Tibial nerve (tissue), 4 donors: Measurements from ENCODE around the gene TRMT13. TPM values are rescaled to one million over a fixed set of nuclear protein-coding genes. Genes with fewer than 3 reads are reported as not detected.

Experiments used
- DNase-seq, 2 donors: peaks; one replicate each; pipeline ENCODE4 v3.0.0-alpha.2; 2019; ENCODE audit warnings: low spot score in 2 of 2
- H3K27ac ChIP-seq, 4 donors: fragments of 200-600 bp; sonication (generic) in 3 of 4; one replicate each; pipeline ENCODE4 v1.5.1; 2017 to 2019; ENCODE audit warnings: mild to moderate bottlenecking in 1 of 4
- H3K27me3 ChIP-seq, 2 donors: fragments of 200-600 bp; sonication (generic) in 1 of 2; one replicate each; pipeline versions ENCODE4 v1.5.1 to v1.6.0; 2017 to 2019
- H3K36me3 ChIP-seq, 3 donors: fragments of 200-600 bp; sonication (generic); one replicate each; pipeline ENCODE4 v1.5.1; 2018 to 2019
- H3K4me1 ChIP-seq, 4 donors: fragments of 200-600 bp; sonication (generic) in 3 of 4; one replicate each; pipeline ENCODE4 v1.5.1; 2017 to 2019
- H3K4me3 ChIP-seq, 4 donors: fragments of 200-600 bp; sonication (generic) in 3 of 4; one replicate each; pipeline ENCODE4 v1.5.1; 2017 to 2019; ENCODE audit warnings: mild to moderate bottlenecking in 1 of 4, moderate library complexity in 1 of 4
- H3K9me3 ChIP-seq, 4 donors: fragments of 200-600 bp; sonication (generic) in 3 of 4; one replicate each; pipeline ENCODE4 v1.5.1; 2017 to 2019
- CTCF ChIP-seq, 5 experiments: fragments of 200-600 bp in 3 of 5; fragments of 450-650 bp in 2 of 5; sonication (generic) in 3 of 5; IDR thresholded peaks; one replicate each; pipeline ENCODE4 v1.5.1; 2016 to 2019; ENCODE audit warnings: antibody characterized with exemption in 5 of 5, mild to moderate bottlenecking in 3 of 5, moderate library complexity in 2 of 5
- EP300 ChIP-seq, 2 donors: sonication (generic); formaldehyde crosslinking; IDR thresholded peaks; one replicate each; pipeline ENCODE4 v1.6.1; 2017; ENCODE audit warnings: antibody characterized with exemption in 2 of 2, mild to moderate bottlenecking in 1 of 2
- POLR2A ChIP-seq, 2 donors: fragments of 450-650 bp; IDR thresholded peaks; one replicate each; pipeline ENCODE4 v1.6.1; 2017; ENCODE audit warnings: antibody characterized with exemption in 2 of 2, mild to moderate bottlenecking in 2 of 2, moderate library complexity in 2 of 2
- WGBS, 2 donors: methylation state at CpG; one replicate each; pipeline ENCODE4 v1.1.5; 2018; 5-methylcytosine and 5-hydroxymethylcytosine counted together
- total RNA-seq, 4 donors: library from RNA; depleted of rRNA; stranded (reverse); fragments of >200 nt; gene quantifications; one replicate each; pipeline ENCODE4 v1.1.0, GENCODE V29; 2016

TRMT13 gene
- total RNA-seq, 4 donors from 2014 or later = 10.2 to 33.0 (median 16.2) TPM

- H3K27ac ChIP-seq = no peak overlapping the region
- no peaks in the 10 kb centered on the region for H3K9me3 ChIP-seq
- H3K27me3 ChIP-seq = no peaks in the 10 kb centered on the region
- no peak overlapping the region for H3K4me3 ChIP-seq
- WGBS, 2 donors = 88 to 89% methylated on average over 4 of the region's 4 CpGs
- H3K36me3 ChIP-seq = peaks cover 0 to 96% (median 17%) of the 10 kb centered on the region in 3 donors
- TF ChIP-seq EP300 (IDR thresholded peaks at IDR 0.05) (no peak), POLR2A (IDR thresholded peaks at IDR 0.05) (no peak), CTCF (IDR thresholded peaks at IDR 0.05) (no peak)
- DNase-seq = no peak
- peaks cover 0 to 3% (median 0%) of the 10 kb centered on the region in 4 donors for H3K4me1 ChIP-seq
Observed at GRCh38 chr1:100141192-100141591, 8.2 kb downstream of the TRMT13 start.

DNA sequence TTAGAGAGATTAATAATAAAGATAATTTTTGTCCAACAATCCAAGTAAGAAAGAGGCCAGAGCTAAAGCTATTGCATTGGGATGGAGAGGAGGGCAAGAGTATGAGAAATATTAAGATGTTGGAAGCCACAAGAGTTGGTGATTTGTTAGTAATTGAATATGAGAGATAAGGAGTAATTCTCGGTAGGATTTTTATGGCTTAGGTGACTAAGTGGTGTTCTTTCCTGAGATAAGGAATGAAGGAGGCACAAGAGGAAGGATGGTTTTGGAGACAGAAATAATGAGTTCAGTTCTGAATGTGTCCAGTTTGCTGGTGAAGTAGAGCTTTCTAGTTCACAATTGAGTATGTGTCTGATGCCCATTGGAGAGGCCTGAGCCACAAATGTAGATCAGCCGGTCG is 9.4 kb downstream of the TRMT13 start:
- DNase-seq = no peak
- H3K27ac ChIP-seq = no peak overlapping the region
- no peaks in the 10 kb centered on the region for H3K4me1 ChIP-seq
- no peak overlapping the region for H3K4me3 ChIP-seq
- TF ChIP-seq CTCF (IDR thresholded peaks at IDR 0.05) (no peak), POLR2A (IDR thresholded peaks at IDR 0.05) (no peak), EP300 (IDR thresholded peaks at IDR 0.05) (no peak)
- no peaks in the 10 kb centered on the region for H3K27me3 ChIP-seq
- no peaks in the 10 kb centered on the region for H3K9me3 ChIP-seq
- 84% methylated on average over 3 of the region's 3 CpGs for WGBS, 2 donors
- peaks cover 0 to 100% (median 17%) of the 10 kb centered on the region in 3 donors for H3K36me3 ChIP-seq

GRCh38 chr1:100145116-100145515 is 12.2 kb downstream of the TRMT13 start:
- no peaks in the 10 kb centered on the region for H3K9me3 ChIP-seq
- H3K27me3 ChIP-seq = no peaks in the 10 kb centered on the region
- TF ChIP-seq EP300 (IDR thresholded peaks at IDR 0.05) (no peak), CTCF (IDR thresholded peaks at IDR 0.05) (no peak), POLR2A (IDR thresholded peaks at IDR 0.05) (no peak)
- H3K36me3 ChIP-seq = peaks cover 0 to 98% (median 13%) of the 10 kb centered on the region in 3 donors
- 85 to 89% methylated on average over 3 of the region's 3 CpGs for WGBS, 2 donors
- H3K27ac ChIP-seq = no peak overlapping the region
- no peak for DNase-seq
- H3K4me3 ChIP-seq = no peak overlapping the region
- H3K4me1 ChIP-seq = no peaks in the 10 kb centered on the region

GRCh38 chr1:100146958-100147357 is 14.0 kb downstream of the TRMT13 start:
- 95 to 98% methylated on average over 1 of the region's 1 CpG for WGBS, 2 donors
- no peak overlapping the region for H3K4me3 ChIP-seq
- no peaks in the 10 kb centered on the region for H3K4me1 ChIP-seq
- H3K9me3 ChIP-seq = no peaks in the 10 kb centered on the region
- peaks cover 0 to 91% (median 9%) of the 10 kb centered on the region in 3 donors for H3K36me3 ChIP-seq
- no peaks in the 10 kb centered on the region for H3K27me3 ChIP-seq
- no peak overlapping the region for H3K27ac ChIP-seq
- no peak for DNase-seq
- TF ChIP-seq CTCF (IDR thresholded peaks at IDR 0.05) (no peak), POLR2A (IDR thresholded peaks at IDR 0.05) (no peak), EP300 (IDR thresholded peaks at IDR 0.05) (no peak)

DNA sequence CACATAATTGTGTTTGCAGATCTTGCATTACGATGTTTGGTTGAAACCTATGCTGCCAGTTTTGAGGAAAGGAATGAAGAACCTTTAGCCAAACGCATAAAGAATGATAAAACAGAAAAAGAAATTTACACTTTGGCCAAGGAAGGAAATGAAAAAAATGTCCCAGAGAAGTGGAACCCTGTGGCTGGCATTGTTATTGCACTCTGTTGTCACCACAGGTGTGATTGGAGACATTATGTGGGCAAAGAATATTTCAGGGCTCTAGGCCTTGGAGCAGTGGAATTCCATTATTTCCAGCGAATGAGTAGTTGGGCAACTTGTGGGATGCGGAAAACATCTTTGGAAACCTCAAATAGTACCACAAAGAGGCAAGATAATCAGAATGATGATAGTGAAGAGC is 14.9 kb downstream of the TRMT13 start:
- Histone ChIP-seq H3K27me3 (no peaks in the 10 kb centered on the region), H3K4me3 (no peak overlapping the region), H3K4me1 (no peaks in the 10 kb centered on the region), H3K9me3 (no peaks in the 10 kb centered on the region), H3K36me3 (peaks cover 0 to 82% (median 9%) of the 10 kb centered on the region in 3 donors), H3K27ac (no peak overlapping the region)
- WGBS, 2 donors = 85 to 87% methylated on average over 4 of the region's 4 CpGs
- TF ChIP-seq CTCF (IDR thresholded peaks at IDR 0.05) (no peak), EP300 (IDR thresholded peaks at IDR 0.05) (no peak), POLR2A (IDR thresholded peaks at IDR 0.05) (no peak)
- DNase-seq = no peak
